Measurements from ENCODE around the gene KLHL33.
A peak's percentile ranks its signal among the peaks of the same experiment; 100 is the strongest.

KLHL33 gene

DNA sequence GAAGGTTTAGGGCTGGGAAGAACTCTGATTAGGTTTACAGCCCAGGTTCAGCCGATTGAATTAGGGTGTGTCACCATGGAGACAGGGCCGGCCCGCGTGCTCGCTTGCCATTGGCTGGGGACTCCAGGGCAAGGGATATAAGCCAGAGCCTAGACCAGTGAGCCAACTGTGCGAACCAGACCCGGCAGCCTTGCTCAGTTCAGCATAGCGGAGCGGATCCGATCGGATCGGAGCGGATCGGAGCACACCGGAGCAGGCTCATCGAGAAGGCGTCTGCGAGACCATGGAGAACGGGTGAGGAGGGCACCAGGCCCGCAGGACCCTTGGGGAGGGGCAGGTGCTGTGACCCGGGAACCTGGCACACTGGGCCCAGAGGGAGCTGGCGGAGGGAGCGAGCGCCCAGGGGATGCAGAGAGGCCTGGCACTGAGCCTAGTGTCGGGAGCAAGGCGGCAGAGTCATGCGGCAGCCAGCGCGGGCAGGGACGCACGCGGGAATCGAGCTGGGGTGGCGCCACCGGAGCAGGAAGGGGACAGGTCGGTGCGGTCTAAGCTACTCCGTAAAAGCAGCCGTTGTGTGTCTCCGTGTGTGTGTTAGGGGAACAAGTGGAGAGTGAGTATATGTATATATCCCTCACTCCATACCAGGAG is 33.4 kb upstream of the KLHL33 start, which contains the start of gene PNP (continued):
- TF ChIP-seq ZNF24 (tag by site-specific recombination; IDR thresholded peaks at IDR 0.05): peak; percentile 89
- TF ChIP-seq ZNF596 (tag by site-specific recombination; IDR thresholded peaks at IDR 0.05): no peak
- peak; percentile 76 for TF ChIP-seq ZNF76 (tag by site-specific recombination; IDR thresholded peaks at IDR 0.05; ENCODE audit: borderline replicate concordance, low read depth)
- TF ChIP-seq TCF7L2 (IDR thresholded peaks at IDR 0.05; ENCODE audit: borderline replicate concordance, low read depth, low read length): no peak
- TF ChIP-seq HOXD13 (CRISPR knock-in tag; IDR thresholded peaks at IDR 0.05; ENCODE audit: borderline replicate concordance): no peak; the same call in 1 of the 2 replicates
- TF ChIP-seq ZNF311 (tag by site-specific recombination; IDR thresholded peaks at IDR 0.05; ENCODE audit: borderline replicate concordance): no peak
- peak; percentile 63; the same call in 1 of the 2 replicates for TF ChIP-seq KLF10 (tag by site-specific recombination; IDR thresholded peaks at IDR 0.05)
- no peak for TF ChIP-seq ZNF214 (tag by site-specific recombination; IDR thresholded peaks at IDR 0.05; ENCODE audit: borderline replicate concordance)
- no peak for TF ChIP-seq ZNF626 (tag by site-specific recombination; IDR thresholded peaks at IDR 0.05)
- no peak for TF ChIP-seq ZNF514 (tag by site-specific recombination; IDR thresholded peaks at IDR 0.05)
- no peak for TF ChIP-seq ZNF221 (tag by site-specific recombination; IDR thresholded peaks at IDR 0.05; ENCODE audit: borderline replicate concordance)
- no peak for TF ChIP-seq YY2 (tag by site-specific recombination; IDR thresholded peaks at IDR 0.05)
- no peak for TF ChIP-seq ZFP41 (tag by site-specific recombination; IDR thresholded peaks at IDR 0.05; ENCODE audit: borderline replicate concordance)
- peak; percentile 49; the same call in 1 of the 2 replicates for TF ChIP-seq ZBTB10 (tag by site-specific recombination; IDR thresholded peaks at IDR 0.05)
- TF ChIP-seq ZBTB7A (tag by site-specific recombination; IDR thresholded peaks at IDR 0.05; ENCODE audit: low read depth): no peak; the same call in 1 of the 2 replicates
- TF ChIP-seq ZNF747 (tag by site-specific recombination; IDR thresholded peaks at IDR 0.05): no peak
- TF ChIP-seq ZNF174 (tag by site-specific recombination; IDR thresholded peaks at IDR 0.05): no peak
- TF ChIP-seq, protein P1, sequence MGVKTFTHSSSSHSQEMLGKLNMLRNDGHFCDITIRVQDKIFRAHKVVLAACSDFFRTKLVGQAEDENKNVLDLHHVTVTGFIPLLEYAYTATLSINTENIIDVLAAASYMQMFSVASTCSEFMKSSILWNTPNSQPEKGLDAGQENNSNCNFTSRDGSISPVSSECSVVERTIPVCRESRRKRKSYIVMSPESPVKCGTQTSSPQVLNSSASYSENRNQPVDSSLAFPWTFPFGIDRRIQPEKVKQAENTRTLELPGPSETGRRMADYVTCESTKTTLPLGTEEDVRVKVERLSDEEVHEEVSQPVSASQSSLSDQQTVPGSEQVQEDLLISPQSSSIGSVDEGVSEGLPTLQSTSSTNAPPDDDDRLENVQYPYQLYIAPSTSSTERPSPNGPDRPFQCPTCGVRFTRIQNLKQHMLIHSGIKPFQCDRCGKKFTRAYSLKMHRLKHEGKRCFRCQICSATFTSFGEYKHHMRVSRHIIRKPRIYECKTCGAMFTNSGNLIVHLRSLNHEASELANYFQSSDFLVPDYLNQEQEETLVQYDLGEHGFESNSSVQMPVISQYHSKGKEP (tag by site-specific recombination; IDR thresholded peaks at IDR 0.05): no peak
- no peak; the same call in 1 of the 2 replicates for TF ChIP-seq ZNF707 (tag by site-specific recombination; IDR thresholded peaks at IDR 0.05)
- no peak for TF ChIP-seq BCL11A (tag by site-specific recombination; IDR thresholded peaks at IDR 0.05; ENCODE audit: low read depth)
- peak; percentile 79 for TF ChIP-seq ZEB2 (tag by site-specific recombination; IDR thresholded peaks at IDR 0.05)
- TF ChIP-seq ZNF785 (tag by site-specific recombination; IDR thresholded peaks at IDR 0.05): no peak
- TF ChIP-seq SCRT1 (tag by site-specific recombination; IDR thresholded peaks at IDR 0.05; ENCODE audit: borderline replicate concordance): no peak
- peak; percentile 77; the same call in 1 of the 2 replicates for TF ChIP-seq MZF1 (tag by site-specific recombination; IDR thresholded peaks at IDR 0.05; ENCODE audit: borderline replicate concordance)
- no peak for TF ChIP-seq ZNF37A (tag by site-specific recombination; IDR thresholded peaks at IDR 0.05)
- peak; percentile 67; the same call in 1 of the 2 replicates for TF ChIP-seq ZNF792 (tag by site-specific recombination; IDR thresholded peaks at IDR 0.05)
- TF ChIP-seq ZNF121 (tag by site-specific recombination; IDR thresholded peaks at IDR 0.05): no peak; the same call in none of the 2 replicates
- TF ChIP-seq, protein P2, sequence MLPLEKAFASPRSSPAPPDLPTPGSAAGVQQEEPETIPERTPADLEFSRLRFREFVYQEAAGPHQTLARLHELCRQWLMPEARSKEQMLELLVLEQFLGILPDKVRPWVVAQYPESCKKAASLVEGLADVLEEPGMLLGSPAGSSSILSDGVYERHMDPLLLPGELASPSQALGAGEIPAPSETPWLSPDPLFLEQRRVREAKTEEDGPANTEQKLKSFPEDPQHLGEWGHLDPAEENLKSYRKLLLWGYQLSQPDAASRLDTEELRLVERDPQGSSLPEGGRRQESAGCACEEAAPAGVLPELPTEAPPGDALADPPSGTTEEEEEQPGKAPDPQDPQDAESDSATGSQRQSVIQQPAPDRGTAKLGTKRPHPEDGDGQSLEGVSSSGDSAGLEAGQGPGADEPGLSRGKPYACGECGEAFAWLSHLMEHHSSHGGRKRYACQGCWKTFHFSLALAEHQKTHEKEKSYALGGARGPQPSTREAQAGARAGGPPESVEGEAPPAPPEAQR (tag by site-specific recombination; IDR thresholded peaks at IDR 0.05): no peak
- no peak for TF ChIP-seq ATF2 (tag by site-specific recombination; IDR thresholded peaks at IDR 0.05; ENCODE audit: low read depth)
- no peak for TF ChIP-seq PRDM1 (tag by site-specific recombination; IDR thresholded peaks at IDR 0.05)
- TF ChIP-seq GLIS1 (tag by site-specific recombination; IDR thresholded peaks at IDR 0.05): peak; percentile 73
- no peak for TF ChIP-seq ZNF777 (tag by site-specific recombination; IDR thresholded peaks at IDR 0.05; ENCODE audit: borderline replicate concordance)
